Suppressor macrophage (primary cell): Measurements from ENCODE around the gene ABR.

Experiments
- DNase-seq, 4 experiments: peaks; one replicate each; pipeline ENCODE4 v3.0.0-alpha.2; 2020 to 2022

ABR gene

DNA sequence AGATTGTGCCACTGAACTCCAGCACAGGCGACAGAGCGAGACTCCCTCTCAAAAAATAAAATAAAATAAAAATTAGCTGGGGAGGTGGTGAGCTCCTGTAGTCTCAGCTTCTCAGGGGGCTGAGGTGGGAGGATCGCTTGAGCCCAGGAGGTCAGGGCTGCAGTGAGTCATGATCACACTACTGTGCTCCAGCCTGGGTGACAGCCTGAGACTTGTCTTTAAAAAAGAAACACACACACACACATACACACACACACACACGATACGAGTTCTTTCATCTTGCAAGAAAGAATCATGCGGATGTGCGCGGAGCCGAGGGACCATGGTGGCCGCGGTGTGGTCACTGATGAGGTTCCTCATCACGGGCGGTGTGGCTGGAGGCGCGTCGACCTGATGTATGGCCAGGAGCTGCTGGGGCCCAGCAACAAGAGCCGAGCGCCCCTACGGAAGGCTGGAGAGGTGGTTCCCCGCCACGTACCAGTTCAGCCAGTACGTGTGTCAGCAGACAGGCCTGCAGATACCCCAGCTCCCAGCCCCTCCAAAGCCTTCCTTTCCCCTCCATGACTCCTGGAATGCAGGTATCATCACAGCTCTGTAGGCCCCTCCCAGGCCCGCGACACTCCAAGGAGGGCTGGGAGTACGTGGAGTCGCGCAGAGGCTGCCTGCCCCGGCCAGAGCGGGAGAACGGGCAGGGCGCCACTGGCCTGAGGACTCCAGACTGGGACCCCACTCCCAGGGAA is 220.9 kb downstream of the ABR start:
- no peak for DNase-seq

DNA sequence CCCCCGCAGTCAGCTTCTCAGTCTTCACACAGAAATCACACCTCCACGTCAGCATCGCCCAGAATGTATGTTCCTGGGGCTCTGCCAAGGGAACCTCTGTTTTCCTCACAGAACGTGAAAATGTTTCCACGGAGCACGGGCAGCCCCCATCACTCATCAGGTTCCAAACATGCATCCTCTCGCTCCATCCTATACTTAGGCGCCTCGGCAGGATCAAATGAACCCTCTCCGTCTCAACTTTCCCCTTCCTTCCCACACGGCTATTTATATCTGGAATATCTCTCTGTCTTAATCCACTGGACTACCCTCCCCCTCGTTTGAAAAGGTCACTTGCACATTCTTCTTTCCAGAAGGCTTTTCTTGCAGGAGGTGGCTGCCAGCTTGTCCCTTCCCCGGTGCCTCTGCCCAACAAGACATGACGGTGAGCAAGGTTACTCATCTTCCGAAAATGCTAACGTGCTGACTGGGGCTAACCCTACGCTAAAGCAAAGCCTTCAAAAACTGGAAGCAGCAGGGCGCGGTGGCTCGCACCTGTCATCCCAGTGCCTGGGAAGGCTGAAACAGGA is 221.8 kb downstream of the ABR start:
- DNase-seq = no peak

DNA sequence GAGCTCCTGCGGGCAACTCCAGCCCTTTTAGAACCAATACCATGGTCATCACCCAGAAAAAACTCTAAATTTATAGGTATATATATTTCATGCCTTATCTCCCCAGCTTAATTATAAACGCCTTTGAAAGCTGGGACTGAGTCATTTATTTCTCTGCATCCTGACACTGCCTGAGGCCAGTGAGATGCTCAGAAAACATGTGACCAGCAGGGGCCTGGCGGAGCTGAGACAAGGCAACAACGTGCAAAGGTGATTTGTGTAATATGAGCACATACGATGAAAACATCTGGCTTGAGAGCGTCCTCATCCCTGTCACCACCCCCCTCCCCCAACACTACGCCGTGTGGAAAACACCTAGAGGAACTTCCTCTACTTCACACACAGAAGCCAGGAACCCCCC is 222.9 kb downstream of the ABR start:
- DNase-seq = no peak

DNA sequence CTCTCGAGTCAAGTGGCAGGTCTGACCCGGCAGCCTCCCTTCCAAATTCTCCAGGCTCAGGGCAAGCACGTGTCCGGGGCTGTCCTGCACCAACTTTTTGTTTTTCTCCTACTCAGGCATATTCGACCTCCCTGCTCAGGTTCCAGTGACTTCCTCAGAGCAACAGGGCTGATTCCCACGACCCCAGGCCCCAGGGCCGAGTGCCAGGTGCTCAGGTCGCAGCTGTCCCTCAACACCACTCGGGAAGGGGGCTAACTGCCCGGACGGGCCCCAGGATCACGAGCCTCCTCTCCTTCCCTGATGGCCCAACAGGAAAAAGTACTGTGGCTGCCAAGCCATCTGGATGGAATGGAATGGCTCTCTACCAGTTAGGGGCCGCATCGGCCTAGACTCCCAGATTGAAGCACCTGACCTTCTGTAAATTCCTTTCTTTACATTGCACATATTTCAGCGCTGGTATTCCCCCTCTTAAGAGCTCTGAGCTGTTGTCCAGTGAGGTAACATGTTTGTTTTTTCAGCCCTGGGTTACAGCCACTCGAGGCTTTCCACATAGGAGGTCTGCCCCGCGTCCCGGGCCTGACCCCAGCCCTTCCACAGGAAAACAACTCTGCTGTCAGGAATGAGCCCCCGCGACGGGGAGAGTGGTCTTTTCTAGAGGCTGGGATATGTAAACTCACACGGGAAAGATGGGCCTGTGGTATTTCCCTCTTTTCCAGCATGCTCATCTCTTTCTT is 225.2 kb downstream of the ABR start:
- DNase-seq = no peak

DNA sequence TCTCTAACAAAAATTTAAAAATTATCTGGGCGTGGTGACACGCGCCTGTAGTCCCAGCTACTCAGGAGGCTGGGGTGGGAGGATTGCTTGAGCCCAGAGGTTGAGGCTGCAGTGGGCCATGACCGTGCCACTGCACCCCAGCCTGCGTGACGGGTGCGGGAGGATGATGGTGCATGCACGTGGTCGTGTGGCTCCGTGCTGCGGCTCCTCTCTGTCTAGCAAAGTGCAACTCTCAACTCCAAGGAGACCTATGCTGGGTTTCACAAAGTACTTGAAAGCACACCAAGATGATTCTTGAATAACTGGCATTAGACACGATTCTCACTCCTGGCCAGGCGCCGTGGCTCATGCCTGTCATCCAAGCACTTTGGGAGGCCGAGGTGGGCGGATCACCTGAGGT is 226.0 kb downstream of the ABR start:
- DNase-seq = no peak
